ENCODE results near the gene AASS.

The AASS gene

GRCh38 chr7:122046402-122046801 is 97.6 kb downstream of the AASS start:
- H3K4me3 ChIP-seq (ENCODE audit: low read depth, low read length) = no peak overlapping the region

DNA sequence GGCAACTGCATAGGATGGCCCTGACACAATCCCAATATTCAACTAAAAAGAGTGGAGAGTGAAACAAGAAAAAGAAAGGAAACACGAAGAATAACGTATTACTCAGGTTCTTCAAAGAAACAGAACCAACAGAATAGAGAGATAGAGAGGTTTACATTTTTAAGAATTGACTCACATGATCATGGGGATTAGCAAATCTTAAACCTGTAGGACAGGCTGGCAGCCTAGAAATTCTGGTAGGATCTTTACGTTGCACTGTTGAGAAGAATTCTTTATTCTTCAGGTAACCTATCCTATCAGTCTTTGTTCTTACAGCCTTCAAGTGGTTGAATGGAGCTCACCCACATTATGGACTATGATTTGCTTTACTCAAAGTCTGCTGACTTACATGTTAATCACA is 103.9 kb downstream of the AASS start:
- no peak overlapping the region for H3K4me3 ChIP-seq (ENCODE audit: low read depth, low read length)

GRCh38 chr7:122038904-122039303 is 105.1 kb downstream of the AASS start:
- no peak overlapping the region for H3K4me3 ChIP-seq (ENCODE audit: low read depth, low read length)

- no peak overlapping the region for H3K4me3 ChIP-seq (ENCODE audit: low read depth, low read length)
Observed at GRCh38 chr7:122038134-122038533, 105.9 kb downstream of the AASS start.

- H3K4me3 ChIP-seq (ENCODE audit: low read depth, low read length) = no peak overlapping the region
Observed at GRCh38 chr7:122035876-122036275, 108.2 kb downstream of the AASS start.

- no peak overlapping the region for H3K4me3 ChIP-seq (ENCODE audit: low read depth, low read length)
Observed at GRCh38 chr7:122033641-122034040, 110.4 kb downstream of the AASS start.

DNA sequence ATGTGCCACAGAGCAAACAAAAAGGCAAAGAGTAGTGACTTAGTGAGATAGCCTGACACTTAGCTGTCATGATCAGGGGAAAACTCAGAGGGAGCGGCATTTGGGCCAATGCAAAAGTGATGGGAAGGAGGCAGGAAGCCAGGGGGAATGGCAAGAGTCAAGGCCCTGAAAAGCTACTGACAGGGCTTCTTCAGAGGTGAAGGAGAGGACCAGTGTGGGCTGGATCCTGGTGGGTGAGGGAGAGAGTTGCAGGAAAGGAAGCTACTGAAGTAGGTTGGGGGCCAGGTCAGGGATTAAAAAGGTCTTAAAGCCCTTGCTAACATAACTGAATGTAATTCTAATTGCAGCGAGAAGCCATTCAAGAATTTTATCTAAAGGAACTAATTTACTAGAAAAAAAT is 117.0 kb downstream of the AASS start:
- no peak overlapping the region for H3K4me3 ChIP-seq (ENCODE audit: low read depth, low read length)
